Cardiac septum (tissue), 1 donor: Measurements from ENCODE around the gene IGHMBP2. TPM values are rescaled to one million over a fixed set of nuclear protein-coding genes. Genes with fewer than 3 reads are reported as not detected.

Experiments
- DNase-seq: peaks from one replicate; pipeline ENCODE4 v3.0.0-alpha.2; 2020; ENCODE audit warnings: low spot score
- intact Hi-C: fragments of 100-400 bp; cut with DNase I; formaldehyde crosslinking; loops from one replicate; pipeline ENCODE4 v1.14.0; 2022
- total RNA-seq: library from RNA; stranded (reverse); fragmentation: NEBNext Ultra II Directional; extraction: Animal tissue kit (Norgen Biotek cat#: 25700); gene quantifications from one replicate; pipeline ENCODE4 v1.2.1, GENCODE V29; 2021
- donor health status: DM: no; HTN: no; CAD: no.

Gene IGHMBP2
- total RNA-seq, 1 donor from 2014 or later, result 12.3 TPM

- no peak for DNase-seq
- intact Hi-C loops, result no loop called here
These were observed 33.3 kb downstream of the IGHMBP2 start for GRCh38 chr11:68936676-68937620.

- intact Hi-C loops, result no loop called here
- DNase-seq, result no peak
These were observed 34.4 kb downstream of the IGHMBP2 start for GRCh38 chr11:68938088-68938487.

DNA sequence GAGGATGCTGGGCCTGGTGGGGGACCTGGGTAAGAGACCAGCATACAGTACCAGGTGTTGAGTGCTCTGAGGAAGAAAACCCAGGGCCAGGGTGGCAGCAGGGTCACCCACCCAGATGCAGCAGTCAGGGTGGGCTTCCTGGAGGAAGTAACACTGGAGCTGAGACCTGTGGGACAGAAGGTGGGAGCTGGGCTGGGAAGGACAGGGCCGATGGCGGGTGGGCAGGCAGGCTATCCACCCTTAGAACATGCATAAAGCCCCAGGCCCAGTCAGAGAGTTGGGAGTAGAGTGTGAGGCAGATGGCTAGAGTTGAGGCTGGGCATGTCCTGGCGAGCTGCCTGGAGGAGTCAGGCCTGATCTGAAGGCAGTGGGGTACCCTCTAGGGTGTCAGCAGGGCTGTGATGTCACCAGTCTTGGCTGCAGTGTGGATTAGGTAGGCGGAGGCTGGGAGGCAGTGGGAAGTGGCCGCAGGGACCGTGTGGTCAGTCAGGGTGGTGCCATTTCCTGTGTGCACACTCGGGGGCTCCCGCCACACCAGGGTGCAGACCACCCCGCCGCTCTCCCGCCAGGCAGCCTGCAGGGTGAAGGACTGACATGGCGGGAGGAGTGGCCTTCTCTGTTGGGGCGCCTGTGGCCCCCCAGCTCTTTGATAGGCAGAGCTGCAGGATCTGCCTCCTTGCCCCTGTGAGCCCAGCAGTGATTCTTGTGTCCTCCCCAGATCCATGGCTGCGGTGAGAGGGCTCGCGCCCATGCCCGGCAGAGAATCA, 35.3 kb downstream of the IGHMBP2 start:
- intact Hi-C loops, result no loop called here
- no peak for DNase-seq

DNA sequence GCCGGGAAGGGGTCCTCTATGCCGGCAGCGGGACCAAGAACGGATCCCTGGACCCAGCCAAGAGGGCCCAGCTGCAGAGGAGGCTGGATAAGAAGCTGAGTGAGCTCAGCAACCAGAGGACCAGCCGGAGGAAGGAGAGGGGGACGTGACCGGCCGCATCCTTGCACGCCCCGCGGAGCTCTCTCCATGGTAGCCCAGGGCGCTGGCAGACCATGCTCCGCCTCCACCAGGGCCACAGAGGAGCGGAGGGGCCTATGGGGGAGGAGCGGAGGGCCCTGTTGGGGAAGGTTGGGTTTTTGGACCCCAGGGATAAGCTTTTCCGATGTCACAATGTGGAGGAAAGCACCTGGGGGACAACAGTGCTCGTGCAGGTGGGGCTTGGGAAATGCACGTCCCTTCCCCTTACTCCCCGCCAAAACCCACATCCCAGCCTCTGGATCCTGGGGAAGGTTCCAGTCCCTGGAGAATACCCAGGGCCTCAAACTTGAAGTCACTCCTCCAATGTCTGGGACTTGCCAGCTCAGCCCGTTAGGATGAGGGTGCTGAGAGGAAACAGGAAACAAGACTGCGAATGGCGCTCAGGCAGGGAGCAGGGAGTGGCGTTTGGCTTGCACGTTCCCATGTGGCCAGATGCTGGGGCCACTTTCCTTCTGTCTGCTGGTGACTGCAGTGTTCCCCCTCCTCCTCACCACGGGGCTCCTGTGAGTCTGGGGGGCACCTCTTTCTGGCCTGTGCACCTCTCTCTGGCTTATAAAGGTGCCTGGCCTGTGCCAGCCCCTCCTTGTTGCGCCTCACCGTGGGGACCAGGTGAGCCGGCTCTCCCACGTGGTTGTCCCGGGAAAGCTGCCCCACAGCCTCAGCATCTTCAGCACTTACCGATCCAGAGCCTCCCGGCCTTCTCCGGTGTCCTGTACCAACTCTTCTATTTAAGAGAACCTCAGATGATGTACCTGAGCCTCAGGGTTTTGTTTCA, 36.2 kb downstream of the IGHMBP2 start:
- DNase-seq, result no peak
- intact Hi-C loops, result no loop called here

GRCh38 chr11:68940651-68941323, 37.1 kb downstream of the IGHMBP2 start:
- intact Hi-C loops, result no loop called here
- no peak for DNase-seq

- intact Hi-C loops, result no loop called here
- no peak for DNase-seq
These were observed 37.8 kb downstream of the IGHMBP2 start for GRCh38 chr11:68941324-68942094.

DNA sequence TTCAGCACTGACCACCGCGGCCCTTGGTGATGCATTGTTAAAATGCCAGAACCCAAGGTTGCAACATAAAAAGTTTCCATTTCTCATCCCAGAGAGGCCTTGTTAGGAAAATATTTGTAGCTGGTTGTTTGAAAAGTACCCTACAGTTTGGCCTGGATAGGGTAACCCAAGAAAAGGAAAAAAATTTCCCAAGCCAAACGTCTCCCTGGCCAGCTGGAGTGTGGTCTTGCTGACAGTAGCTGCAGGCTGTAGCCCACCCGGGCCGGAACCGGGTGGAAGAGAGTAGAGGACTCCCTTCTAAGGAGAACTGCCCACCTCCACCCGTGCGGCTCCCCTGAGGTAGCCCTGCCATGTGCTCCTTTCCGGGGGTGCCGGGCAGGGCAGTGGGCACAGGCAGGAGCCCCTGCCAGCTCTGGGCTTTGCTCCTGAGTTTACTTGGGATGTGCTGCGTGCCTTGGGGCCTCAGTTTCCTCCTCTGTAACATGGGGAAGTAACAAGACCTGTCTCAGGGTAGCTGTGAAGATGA, 38.5 kb downstream of the IGHMBP2 start:
- no peak for DNase-seq
- intact Hi-C loops, result no loop called here

GRCh38 chr11:68942751-68943271, 39.1 kb downstream of the IGHMBP2 start:
- no peak for DNase-seq
- intact Hi-C loops, result no loop called here

- no peak for DNase-seq
- intact Hi-C loops, result no loop called here
These were observed 42.9 kb downstream of the IGHMBP2 start for GRCh38 chr11:68946416-68947090.

GRCh38 chr11:68947151-68947550, 43.5 kb downstream of the IGHMBP2 start:
- intact Hi-C loops, result no loop called here
- DNase-seq, result no peak

DNA sequence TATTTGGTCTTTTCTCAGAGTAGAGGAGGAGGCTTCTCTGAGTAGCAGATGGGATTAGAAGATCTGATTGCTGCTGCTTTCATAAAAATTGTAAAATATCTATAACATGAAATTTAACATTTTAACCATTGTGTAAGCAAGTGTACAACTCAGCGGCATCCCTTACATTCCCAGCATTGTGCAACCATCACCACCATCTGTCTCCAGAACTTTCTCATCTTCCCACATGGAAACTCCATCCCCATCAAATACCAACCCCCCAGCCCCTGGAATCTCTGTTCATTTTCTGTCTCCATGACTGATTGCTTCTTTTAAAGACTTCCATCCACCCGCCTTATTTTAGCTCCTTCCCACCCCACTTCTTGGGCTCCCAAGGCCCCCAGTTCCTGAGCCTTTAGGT, 44.8 kb downstream of the IGHMBP2 start:
- no peak for DNase-seq
- intact Hi-C loops, result no loop called here

DNA sequence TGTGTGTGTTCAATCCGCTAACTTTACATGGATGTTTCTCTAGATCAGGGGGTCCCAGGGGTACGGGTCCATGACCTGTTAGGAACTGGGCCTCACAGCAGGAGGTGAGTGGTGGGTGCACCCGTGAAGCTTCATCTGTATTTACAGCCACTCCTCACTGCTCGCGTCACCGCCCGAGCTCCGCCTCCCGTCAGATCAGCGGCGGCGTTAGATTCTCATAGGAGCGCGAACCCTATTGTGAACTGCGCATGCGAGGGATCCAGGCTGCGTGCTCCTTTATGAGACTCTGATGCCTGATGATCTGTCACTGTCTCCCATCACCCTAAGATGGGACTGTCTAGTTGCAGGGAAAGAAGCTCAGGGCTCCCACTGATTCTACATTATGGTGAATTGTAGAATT, 45.2 kb downstream of the IGHMBP2 start:
- no peak for DNase-seq
- intact Hi-C loops, result no loop called here

- no peak for DNase-seq
- intact Hi-C loops, result no loop called here
These were observed 46.6 kb downstream of the IGHMBP2 start for GRCh38 chr11:68950270-68950669.

GRCh38 chr11:68950762-68951161, 47.1 kb downstream of the IGHMBP2 start:
- intact Hi-C loops, result no loop called here
- no peak for DNase-seq

GRCh38 chr11:68954836-68955606, 51.3 kb downstream of the IGHMBP2 start:
- intact Hi-C loops, result no loop called here
- DNase-seq, result no peak

DNA sequence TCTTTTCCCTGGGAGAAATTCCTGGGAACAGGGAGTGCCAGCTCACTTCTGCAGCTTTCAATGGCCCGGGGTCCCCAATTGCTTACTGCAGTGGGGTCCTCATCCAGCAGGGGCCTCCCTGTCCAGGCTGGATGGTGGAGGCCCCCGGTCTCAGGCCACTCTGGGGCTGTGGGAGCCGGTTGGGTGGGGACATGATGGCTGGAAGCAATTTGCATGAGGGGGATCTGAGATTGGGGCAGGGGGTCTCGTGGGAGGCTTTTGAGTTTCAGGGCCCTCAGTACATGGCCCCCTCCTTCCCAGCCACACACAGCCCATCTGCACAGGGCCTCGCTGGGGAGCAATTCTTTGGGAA, 51.9 kb downstream of the IGHMBP2 start:
- intact Hi-C loops, result no loop called here
- DNase-seq, result no peak

DNA sequence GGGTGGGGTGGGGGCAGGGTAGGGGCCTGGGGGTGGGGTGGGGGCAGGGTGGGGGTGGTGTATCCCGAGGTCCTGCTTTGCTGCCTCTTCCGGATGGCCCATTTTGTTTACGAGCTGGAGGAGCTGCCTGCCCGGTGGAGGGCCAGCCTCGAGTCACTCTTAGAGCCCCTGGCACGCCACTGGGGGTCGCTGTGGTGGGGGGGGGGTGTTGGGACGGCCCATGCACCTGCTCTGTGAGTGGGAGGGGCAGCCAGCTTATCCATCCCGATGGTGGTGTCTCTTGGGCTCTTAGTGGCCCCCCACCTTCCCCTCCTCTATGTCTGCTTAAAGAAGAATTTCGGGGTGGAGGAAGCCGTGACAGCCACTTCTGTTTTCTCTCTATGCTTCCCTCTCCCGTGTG, 52.5 kb downstream of the IGHMBP2 start:
- no peak for DNase-seq
- intact Hi-C loops, result no loop called here
